Keratinocyte (primary cell): ENCODE measurements around the gene NVL. TPM values are rescaled to one million over a fixed set of nuclear protein-coding genes. Genes with fewer than 3 reads are reported as not detected.
A peak's percentile ranks its signal among the peaks of the same experiment; 100 is the strongest.

Experiments
- DNase-seq: peaks from one replicate; pipeline ENCODE4 v3.0.0-alpha.2; 2011; ENCODE audit warnings: low read depth, missing footprints, low spot score
- FAIRE-seq: peaks from 2 replicates; lab custom pipeline; 2011; peaks lifted over from hg19 to GRCh38; lab: Jason Lieb, UNC
- H2AFZ ChIP-seq: 2 replicates; pipeline ENCODE4 v1.6.0; 2012; ENCODE audit warnings: low read length, control low read depth, inconsistent platforms; ENCODE audit not compliant: control insufficient read depth
- H3K27ac ChIP-seq: 2 replicates; pipeline ENCODE4 v1.5.1; 2011; ENCODE audit warnings: low read length; ENCODE audit not compliant: control insufficient read depth, insufficient read depth
- H3K27me3 ChIP-seq: 3 replicates; pipeline ENCODE4 v1.6.0; 2011; ENCODE audit warnings: low read length; ENCODE audit not compliant: control insufficient read depth, insufficient read depth; ENCODE audit errors: extremely low read depth
- H3K36me3 ChIP-seq, 2 experiments: 2 replicates in 1 of 2; 3 replicates in 1 of 2; pipeline ENCODE4 v1.5.1; 2011; ENCODE audit warnings: low read length in 2 of 2, mild to moderate bottlenecking in 1 of 2; ENCODE audit not compliant: control insufficient read depth in 2 of 2, insufficient read depth in 2 of 2; ENCODE audit errors: extremely low read depth in 1 of 2
- H3K4me1 ChIP-seq: 3 replicates; pipeline ENCODE4 v1.5.1; 2011; ENCODE audit warnings: low read length; ENCODE audit not compliant: control insufficient read depth, insufficient read depth; ENCODE audit errors: extremely low read depth
- H3K4me2 ChIP-seq: 3 replicates; pipeline ENCODE4 v1.6.0; 2011; ENCODE audit warnings: low read depth, low read length; ENCODE audit not compliant: control insufficient read depth, insufficient read depth; ENCODE audit errors: extremely low read depth
- H3K4me3 ChIP-seq, 3 experiments: fragments of 200-600 bp in 1 of 3; sonication (generic) in 1 of 3; 2 replicates in 2 of 3; 3 replicates in 1 of 3; pipeline ENCODE4 v1.5.1; 2011 to 2016; ENCODE audit warnings: low read length in 3 of 3, mild to moderate bottlenecking in 3 of 3, control low read depth in 2 of 3, inconsistent platforms in 1 of 3, low read depth in 1 of 3, mixed read lengths in 1 of 3, mixed run types in 1 of 3, moderate library complexity in 1 of 3; ENCODE audit not compliant: control insufficient read depth in 2 of 3, insufficient read depth in 2 of 3; ENCODE audit errors: extremely low read depth in 1 of 3
- H3K79me2 ChIP-seq: 2 replicates; pipeline ENCODE4 v1.6.0; 2012; ENCODE audit warnings: low read length; ENCODE audit not compliant: control insufficient read depth, insufficient read depth
- H3K9ac ChIP-seq: 3 replicates; pipeline ENCODE4 v1.6.0; 2011; ENCODE audit warnings: low read length; ENCODE audit not compliant: control insufficient read depth, insufficient read depth; ENCODE audit errors: extremely low read depth
- H3K9me1 ChIP-seq: 3 replicates; pipeline ENCODE4 v1.6.0; 2011; ENCODE audit warnings: low read length; ENCODE audit not compliant: control insufficient read depth, insufficient read depth; ENCODE audit errors: extremely low read depth
- H3K9me3 ChIP-seq: 2 replicates; pipeline ENCODE4 v1.5.1; 2012; ENCODE audit warnings: low read depth, low read length; ENCODE audit not compliant: control insufficient read depth
- H4K20me1 ChIP-seq: 3 replicates; pipeline ENCODE4 v1.6.0; 2011; ENCODE audit warnings: low read length; ENCODE audit not compliant: control insufficient read depth, insufficient read depth; ENCODE audit errors: extremely low read depth
- CTCF ChIP-seq, 3 experiments: IDR thresholded peaks in 1 of 3; conservative IDR thresholded peaks in 1 of 3; optimal IDR thresholded peaks in 1 of 3; 2 replicates in 2 of 3; 3 replicates in 1 of 3; pipeline versions ENCODE3 to v1.5.1; 2011; ENCODE audit warnings: low read length in 3 of 3, mild to moderate bottlenecking in 3 of 3, moderate library complexity in 2 of 3, control low read depth in 1 of 3, inconsistent platforms in 1 of 3; ENCODE audit not compliant: insufficient read depth in 2 of 3; ENCODE audit errors: extremely low read depth in 1 of 3
- EZH2 ChIP-seq: IDR thresholded peaks from one replicate; pipeline ENCODE4 v1.6.1; 2012; ENCODE audit warnings: inconsistent platforms, mild to moderate bottlenecking, low read length, moderate library complexity
- dilution Hi-C: fragments of 300-500 bp; cut with MboI; formaldehyde crosslinking; loops from one replicate; pipeline ENCODE4 v1.7.0; 2020; ENCODE audit warnings: low sequenced_read_pairs; ENCODE audit not compliant: extremely low pct_ligation_motif_present
- polyA plus RNA-seq, 5 experiments: library from polyadenylated mRNA; depleted of rRNA in 3 of 5; stranded (reverse) in 3 of 5; stranded (forward) in 1 of 5; unstranded in 1 of 5; fragments of >200 nt; gene quantifications; 1 replicate in 1 of 5; 2 replicates in 3 of 5; 3 replicates in 1 of 5; pipeline versions ENCODE4 v1.2.1 to v1.2.3, GENCODE V29; 2011 to 2012; ENCODE audit warnings: missing spikeins in 2 of 5, low read depth in 1 of 5, low replicate concordance in 1 of 5

The NVL gene
- polyA plus RNA-seq, 1 donor (not counting 4 experiments of a cell fraction or from before 2014, with no cell fraction given) = 24.9 TPM

GRCh38 chr1:224300346-224300745 lies 29.6 kb downstream of the NVL start:
- dilution Hi-C loops = no loop called here

GRCh38 chr1:224298346-224299330 lies 31.3 kb downstream of the NVL start:
- no peak overlapping the region for H3K9ac ChIP-seq
- TF ChIP-seq CTCF (optimal IDR thresholded peaks at IDR 0.05 in 1 of 3, IDR thresholded peaks at IDR 0.05 in 1 of 3, conservative IDR thresholded peaks at IDR 0.05 in 1 of 3; ENCODE audit: extremely low read depth in 1 of 3, insufficient read depth in 2 of 3, low read length in 3 of 3) (no peak), EZH2 (no peak)
- no peak overlapping the region for H3K27ac ChIP-seq
- no peak overlapping the region for H2AFZ ChIP-seq
- H4K20me1 ChIP-seq = no peaks in the 10 kb centered on the region
- H3K9me1 ChIP-seq = no peaks in the 10 kb centered on the region
- no peaks in the 10 kb centered on the region for H3K27me3 ChIP-seq
- peaks cover 6% of the 10 kb centered on the region for H3K4me1 ChIP-seq
- DNase-seq (no peak), FAIRE-seq (no peak)
- dilution Hi-C loops = no loop called here
- no peaks in the 10 kb centered on the region for H3K9me3 ChIP-seq
- no peaks in the 10 kb centered on the region for H3K79me2 ChIP-seq
- no peak overlapping the region for H3K4me3 ChIP-seq
- H3K4me2 ChIP-seq = no peak overlapping the region
- H3K36me3 ChIP-seq = peaks cover 12 to 14% of the 10 kb centered on the region in 2 experiments

More at GRCh38 chr1:224300346-224300745, 29.6 kb downstream of the NVL start:
- H3K27ac ChIP-seq = no peak overlapping the region
- FAIRE-seq (peak; percentile 83), DNase-seq (peak; percentile 19)
- TF ChIP-seq CTCF (optimal IDR thresholded peaks at IDR 0.05 in 1 of 3, IDR thresholded peaks at IDR 0.05 in 1 of 3, conservative IDR thresholded peaks at IDR 0.05 in 1 of 3; ENCODE audit: extremely low read depth in 1 of 3, insufficient read depth in 2 of 3, low read length in 3 of 3) (no peak), EZH2 (no peak)
- no peaks in the 10 kb centered on the region for H3K9me3 ChIP-seq
- H2AFZ ChIP-seq = no peak overlapping the region
- H3K9ac ChIP-seq = no peak overlapping the region
- peaks cover 8 to 10% of the 10 kb centered on the region in 2 experiments for H3K36me3 ChIP-seq
- no peaks in the 10 kb centered on the region for H3K27me3 ChIP-seq
- H3K4me1 ChIP-seq = peaks cover 6% of the 10 kb centered on the region
- H3K4me3 ChIP-seq = no peak overlapping the region
- H3K9me1 ChIP-seq = no peaks in the 10 kb centered on the region
- peak overlapping the region; percentile 26 for H3K4me2 ChIP-seq
- H3K79me2 ChIP-seq = no peaks in the 10 kb centered on the region
- H4K20me1 ChIP-seq = no peaks in the 10 kb centered on the region
